GM18951 (cell line): ENCODE measurements around the gene NPAS4.
"Not testable (repeated sequence)": the region's sequence is repeated elsewhere in the genome, so short reads cannot be mapped to it uniquely, and the experiment has no call there.

Source experiments
- POLR2A ChIP-seq: IDR thresholded peaks from 4 replicates; pipeline ENCODE4 v1.6.1; 2011; ENCODE audit warnings: mild to moderate bottlenecking; ENCODE audit not compliant: insufficient read length, insufficient read depth; ENCODE audit errors: extremely low read depth
- in situ Hi-C: fragments of 300-500 bp; cut with MboI; formaldehyde crosslinking; loops from one replicate; pipeline ENCODE4 v1.12.0; 2022; ENCODE audit warnings: low sequenced_read_pairs, mixed read lengths, inconsistent platforms; ENCODE audit not compliant: unreplicated experiment

NPAS4 gene

GRCh38 chr11:66454247-66454646 lies 33.4 kb downstream of the NPAS4 start:
- in situ Hi-C loops, result no loop called here
- TF ChIP-seq POLR2A, result no peak

- TF ChIP-seq POLR2A, result no peak
- in situ Hi-C loops, result no loop called here
Observed at GRCh38 chr11:66454828-66455227, 34.0 kb downstream of the NPAS4 start.

GRCh38 chr11:66457826-66458225 lies 37.0 kb downstream of the NPAS4 start:
- no peak for TF ChIP-seq POLR2A
- in situ Hi-C loops, result no loop called here

GRCh38 chr11:66459138-66459778 lies 38.4 kb downstream of the NPAS4 start:
- TF ChIP-seq POLR2A, result no peak
- in situ Hi-C loops, result no loop called here

GRCh38 chr11:66462010-66462409 lies 41.2 kb downstream of the NPAS4 start:
- in situ Hi-C loops, result no loop called here
- TF ChIP-seq POLR2A, result no peak

- no peak for TF ChIP-seq POLR2A
- in situ Hi-C loops, result no loop called here
Observed at GRCh38 chr11:66462911-66463310, 42.1 kb downstream of the NPAS4 start.

- in situ Hi-C loops, result not testable (repeated sequence)
Observed at GRCh38 chr11:66464116-66464515, 43.3 kb downstream of the NPAS4 start.

GRCh38 chr11:66464916-66465315 lies 44.1 kb downstream of the NPAS4 start:
- in situ Hi-C loops, result no loop called here
- no peak for TF ChIP-seq POLR2A

GRCh38 chr11:66465373-66466224 lies 44.8 kb downstream of the NPAS4 start:
- in situ Hi-C loops, result no loop called here
- TF ChIP-seq POLR2A, result no peak

- TF ChIP-seq POLR2A, result peak; percentile 33
- in situ Hi-C loops, result no loop called here
Observed at GRCh38 chr11:66466225-66467033, 45.6 kb downstream of the NPAS4 start, which contains the start of gene PELI3. Gene PELI3, plus strand, starts transcription at chr11:66466905. Its CDS starts 1,224 bp downstream, at chr11:66468129.

- in situ Hi-C loops, result no loop called here
- no peak for TF ChIP-seq POLR2A
Observed at GRCh38 chr11:66467034-66467659, 46.3 kb downstream of the NPAS4 start.

GRCh38 chr11:66467756-66468155 lies 46.9 kb downstream of the NPAS4 start:
- in situ Hi-C loops, result no loop called here
- TF ChIP-seq POLR2A, result no peak

- in situ Hi-C loops, result no loop called here
- TF ChIP-seq POLR2A, result no peak
Observed at GRCh38 chr11:66468691-66469090, 47.9 kb downstream of the NPAS4 start.
